Stimulated activated CD8-positive, alpha-beta memory T cell treated with anti-CD3 and anti-CD28 coated beads, Interleukin-4, amount 100 ng/mL, for 4 hours (primary cell): ENCODE measurements around the gene RAB3C.
"Not testable (repeated sequence)": the region's sequence is repeated elsewhere in the genome, so short reads cannot be mapped to it uniquely, and the experiment has no call there.

Experiments used
- DNase-seq, 2 donors: peaks; one replicate each; pipeline ENCODE4 v3.0.0-alpha.2; 2020; ENCODE audit warnings: low read depth in 2 of 2, low spot score in 1 of 2

RAB3C gene

GRCh38 chr5:58600613-58601012, 17.7 kb downstream of the RAB3C start:
- DNase-seq = not testable (repeated sequence)

GRCh38 chr5:58602889-58603288, 20.0 kb downstream of the RAB3C start:
- not testable (repeated sequence) for DNase-seq

- no peak for DNase-seq
Observed at GRCh38 chr5:58606064-58606463, 23.2 kb downstream of the RAB3C start.

GRCh38 chr5:58615972-58616371, 33.1 kb downstream of the RAB3C start:
- DNase-seq = no peak

- no peak for DNase-seq
Observed at GRCh38 chr5:58617241-58617640, 34.4 kb downstream of the RAB3C start.

GRCh38 chr5:58620336-58620735, 37.5 kb downstream of the RAB3C start:
- DNase-seq = no peak

- no peak for DNase-seq
Observed at GRCh38 chr5:58622936-58623871, 40.3 kb downstream of the RAB3C start.

- no peak for DNase-seq
Observed at GRCh38 chr5:58628626-58629025, 45.8 kb downstream of the RAB3C start.

GRCh38 chr5:58629271-58630159, 46.6 kb downstream of the RAB3C start:
- no peak for DNase-seq

GRCh38 chr5:58631895-58632294, 49.0 kb downstream of the RAB3C start:
- DNase-seq = no peak

- DNase-seq = no peak
Observed at GRCh38 chr5:58635416-58635815, 52.5 kb downstream of the RAB3C start.

- DNase-seq = no peak
Observed at GRCh38 chr5:58640011-58640410, 57.1 kb downstream of the RAB3C start.

GRCh38 chr5:58641533-58641932, 58.7 kb downstream of the RAB3C start:
- no peak for DNase-seq

GRCh38 chr5:58648846-58649245, 66.0 kb downstream of the RAB3C start:
- no peak for DNase-seq

GRCh38 chr5:58649716-58650115, 66.8 kb downstream of the RAB3C start:
- DNase-seq = no peak

GRCh38 chr5:58653521-58653920, 70.6 kb downstream of the RAB3C start:
- DNase-seq = no peak

GRCh38 chr5:58666141-58666540, 83.3 kb downstream of the RAB3C start:
- DNase-seq = no peak

GRCh38 chr5:58666598-58667581, 84.0 kb downstream of the RAB3C start:
- DNase-seq = no peak

- DNase-seq = no peak
Observed at GRCh38 chr5:58670582-58670981, 87.7 kb downstream of the RAB3C start.

GRCh38 chr5:58671155-58671554, 88.3 kb downstream of the RAB3C start:
- no peak for DNase-seq

- DNase-seq = no peak
Observed at GRCh38 chr5:58672521-58672920, 89.6 kb downstream of the RAB3C start.
